Esophagus squamous epithelium (tissue), 4 donors: ENCODE data around the gene MUC22.

ENCODE experiments used
- CTCF ChIP-seq, 6 experiments: fragments of 450-650 bp in 4 of 6; fragments of 200-600 bp in 2 of 6; sonication (generic) in 2 of 6; IDR thresholded peaks; one replicate each; pipeline ENCODE4 v1.5.1; 2016 to 2019; ENCODE audit warnings: antibody characterized with exemption in 6 of 6, mild to moderate bottlenecking in 4 of 6, moderate library complexity in 4 of 6
- POLR2A ChIP-seq, 4 donors: fragments of 450-650 bp; IDR thresholded peaks; one replicate each; pipeline ENCODE4 v1.6.1; 2017; ENCODE audit warnings: antibody characterized with exemption in 4 of 4, mild to moderate bottlenecking in 4 of 4, moderate library complexity in 3 of 4

GRCh38 chr6:30985490-30985889 is 24.8 kb upstream of the MUC22 start:
- TF ChIP-seq CTCF (IDR thresholded peaks at IDR 0.05) = no peak
- TF ChIP-seq POLR2A (IDR thresholded peaks at IDR 0.05) = no peak
